ENCODE measurements around the gene UBL7.

GRCh38 chr15:74396146-74396438 is 64.9 kb downstream of the UBL7 start:
- no peak for TF ChIP-seq FOXM1 (IDR thresholded peaks at IDR 0.05; ENCODE audit: low read depth, low read length)
- TF ChIP-seq CTCF (IDR thresholded peaks at IDR 0.05 in 2 of 3, conservative IDR thresholded peaks at IDR 0.05 in 1 of 3; ENCODE audit: control insufficient read depth in 2 of 3, extremely low read depth in 1 of 3, insufficient read depth in 1 of 3, low read depth in 3 of 3, low read length in 3 of 3), result no peak
- TF ChIP-seq REST (IDR thresholded peaks at IDR 0.05; ENCODE audit: low read depth, low read length), result no peak
- no peak for TF ChIP-seq PRDM15 (CRISPR knock-in tag; IDR thresholded peaks at IDR 0.05)
- no peak for TF ChIP-seq CEBPB (IDR thresholded peaks at IDR 0.05; ENCODE audit: borderline replicate concordance in 1 of 2, low read depth in 2 of 2, low read length in 2 of 2)
- TF ChIP-seq SUZ12 (IDR thresholded peaks at IDR 0.05; ENCODE audit: unreplicated experiment), result no peak

Data from GM12878 (cell line).